WTC11 (cell line): ENCODE measurements around the gene WDR31. TPM values are rescaled to one million over a fixed set of nuclear protein-coding genes. Genes with fewer than 3 reads are reported as not detected.

Source experiments
- ATAC-seq: fragments of 200-7000 bp; cut with Tn5 transposase; 2 replicates; pipeline ENCODE4 v1.10.0; 2021; ENCODE audit warnings: mild to moderate bottlenecking, moderate library complexity
- CTCF ChIA-PET: fragments of 300-600 bp; sonication (Branson Sonifier 250); formaldehyde crosslinking; loops from one replicate; lab custom pipeline; 2021; ENCODE audit warnings: antibody characterized with exemption; lab: Charles Lee
- POLR2A ChIA-PET: fragments of 350-600 bp; sonication (Branson Sonifier 250); formaldehyde crosslinking; loops from one replicate; lab custom pipeline; 2021; ENCODE audit warnings: antibody characterized with exemption; lab: Charles Lee
- DNase-seq: peaks from one replicate; pipeline ENCODE4 v3.0.0; 2021; ENCODE audit warnings: low spot score
- H3K27ac Mint-ChIP-seq: 2 replicates; pipeline ENCODE4 v1.8.0; 2021; ENCODE audit warnings: mixed read lengths
- H3K27me3 Mint-ChIP-seq: 2 replicates; pipeline ENCODE4 v1.8.0; 2021; ENCODE audit warnings: low read depth, mild to moderate bottlenecking, moderate library complexity, mixed read lengths
- H3K36me3 Mint-ChIP-seq: 2 replicates; pipeline ENCODE4 v1.8.0; 2021; ENCODE audit warnings: mixed read lengths
- H3K4me1 Mint-ChIP-seq: 2 replicates; pipeline ENCODE4 v1.8.0; 2022; ENCODE audit warnings: mixed read lengths
- H3K4me3 Mint-ChIP-seq: 2 replicates; pipeline ENCODE4 v1.8.0; 2021; ENCODE audit warnings: mild to moderate bottlenecking, moderate library complexity, mixed read lengths
- H3K9me3 Mint-ChIP-seq: 2 replicates; pipeline ENCODE4 v1.8.0; 2021; ENCODE audit warnings: mixed read lengths
- ATF1 ChIP-seq: sonication (generic); formaldehyde crosslinking; IDR thresholded peaks from 2 replicates; pipeline ENCODE4 v1.8.1; 2023; ENCODE audit warnings: mild to moderate bottlenecking, moderate library complexity, missing genetic modification reagents
- CDX4 ChIP-seq: fragments of 250-450 bp; sonication (Bioruptor Pico); IDR thresholded peaks from 2 replicates; pipeline ENCODE4 v1.9.0; 2021; ENCODE audit warnings: moderate library complexity, mild to moderate bottlenecking, inconsistent platforms, borderline replicate concordance
- CREM ChIP-seq: sonication (generic); formaldehyde crosslinking; IDR thresholded peaks from 2 replicates; pipeline ENCODE4 v1.8.1; 2022; ENCODE audit warnings: mild to moderate bottlenecking, missing genetic modification reagents, moderate library complexity
- E2F4 ChIP-seq: sonication (generic); formaldehyde crosslinking; IDR thresholded peaks from 2 replicates; pipeline ENCODE4 v1.8.1; 2022; ENCODE audit warnings: low read depth, mild to moderate bottlenecking, moderate library complexity, missing genetic modification reagents, borderline replicate concordance
- E2F5 ChIP-seq: sonication (generic); formaldehyde crosslinking; IDR thresholded peaks from 2 replicates; pipeline ENCODE4 v1.8.1; 2022; ENCODE audit warnings: mild to moderate bottlenecking, moderate library complexity, missing genetic modification reagents
- ETV6 ChIP-seq: sonication (generic); formaldehyde crosslinking; IDR thresholded peaks from 2 replicates; pipeline ENCODE4 v1.8.1; 2022; ENCODE audit warnings: mild to moderate bottlenecking, missing genetic modification reagents
- FOXJ3 ChIP-seq: sonication (generic); formaldehyde crosslinking; IDR thresholded peaks from 2 replicates; pipeline ENCODE4 v1.9.0; 2021; ENCODE audit warnings: missing genetic modification reagents, mild to moderate bottlenecking, borderline replicate concordance
- MAX ChIP-seq: sonication (generic); formaldehyde crosslinking; IDR thresholded peaks from 2 replicates; pipeline ENCODE4 v1.8.0; 2022; ENCODE audit warnings: mild to moderate bottlenecking, missing genetic modification reagents
- MYBL2 ChIP-seq: sonication (generic); formaldehyde crosslinking; IDR thresholded peaks from 2 replicates; pipeline ENCODE4 v1.8.1; 2023; ENCODE audit warnings: mild to moderate bottlenecking, moderate library complexity, missing genetic modification reagents
- RORB ChIP-seq: fragments of 250-450 bp; sonication (Bioruptor Pico); IDR thresholded peaks from 2 replicates; pipeline ENCODE4 v1.9.0; 2021; ENCODE audit warnings: mild to moderate bottlenecking
- ZBTB21 ChIP-seq: sonication (generic); formaldehyde crosslinking; IDR thresholded peaks from 2 replicates; pipeline ENCODE4 v1.8.1; 2023; ENCODE audit warnings: mild to moderate bottlenecking, missing genetic modification reagents, borderline replicate concordance
- ZNF263 ChIP-seq: sonication (generic); formaldehyde crosslinking; IDR thresholded peaks from 2 replicates; pipeline ENCODE4 v1.8.1; 2022; ENCODE audit warnings: low read depth, mild to moderate bottlenecking, moderate library complexity, missing genetic modification reagents
- ZNF281 ChIP-seq: sonication (generic); formaldehyde crosslinking; IDR thresholded peaks from 2 replicates; pipeline ENCODE4 v1.8.0; 2023; ENCODE audit warnings: mild to moderate bottlenecking, missing genetic modification reagents
- ZNF396 ChIP-seq: fragments of 250-450 bp; sonication (Bioruptor Pico); IDR thresholded peaks from 2 replicates; pipeline ENCODE4 v1.8.0; 2021; ENCODE audit warnings: mild to moderate bottlenecking, moderate library complexity, borderline replicate concordance
- ZNF512 ChIP-seq: sonication (generic); formaldehyde crosslinking; IDR thresholded peaks from 2 replicates; pipeline ENCODE4 v1.8.1; 2022; ENCODE audit warnings: missing genetic modification reagents, borderline replicate concordance
- ZNF671 ChIP-seq: fragments of 250-450 bp; sonication (Bioruptor Pico); IDR thresholded peaks from 2 replicates; pipeline ENCODE4 v1.8.0; 2021; ENCODE audit warnings: mild to moderate bottlenecking
- total RNA-seq: library from RNA; stranded (reverse); gene quantifications from 3 replicates; pipeline ENCODE4 v1.2.3, GENCODE V29; 2021
- TF ChIP-seq, protein P1 (sequence below): sonication (generic); formaldehyde crosslinking; IDR thresholded peaks from 2 replicates; pipeline ENCODE4 v1.8.0; 2022; ENCODE audit warnings: missing genetic modification reagents
- TF ChIP-seq, protein P2 (sequence below): sonication (generic); formaldehyde crosslinking; IDR thresholded peaks from 2 replicates; pipeline ENCODE4 v1.8.0; 2022; ENCODE audit warnings: mild to moderate bottlenecking, missing genetic modification reagents
- TF ChIP-seq, protein P3 (sequence below): fragments of 200-600 bp; IDR thresholded peaks from 2 replicates; pipeline ENCODE4 v1.8.0; 2022; ENCODE audit warnings: antibody characterized with exemption

WDR31 gene
- total RNA-seq, 1 experiment from 2014 or later = 0.37 TPM

DNA sequence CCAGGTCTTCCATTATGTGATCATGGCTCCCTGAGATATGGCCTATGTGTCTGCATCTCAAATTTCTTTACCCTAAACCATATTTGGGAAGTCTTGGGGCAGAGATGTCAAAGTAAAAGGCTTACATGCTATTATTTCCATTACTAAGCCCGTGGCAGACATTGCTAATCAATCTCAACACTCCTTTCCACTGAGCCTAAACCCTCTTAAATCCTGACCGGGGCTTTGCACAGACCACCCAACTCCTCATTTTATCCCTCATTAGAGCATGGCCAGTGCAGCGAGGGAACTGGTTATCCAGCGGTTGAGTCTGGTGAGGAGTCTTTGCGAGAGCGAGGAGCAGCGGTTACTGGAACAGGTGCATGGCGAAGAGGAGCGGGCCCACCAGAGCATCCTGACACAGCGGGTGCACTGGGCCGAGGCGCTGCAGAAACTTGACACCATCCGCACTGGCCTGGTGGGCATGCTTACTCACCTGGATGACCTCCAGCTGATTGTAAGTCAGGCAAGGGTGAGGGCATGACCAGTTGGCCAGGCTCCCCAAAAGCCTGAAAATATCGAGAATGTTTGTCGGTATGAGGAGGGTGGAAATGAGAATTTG is 20.3 kb upstream of the WDR31 start:
- H3K9me3 Mint-ChIP-seq = no peaks in the 10 kb centered on the region
- no peak for TF ChIP-seq ATF1
- TF ChIP-seq ZNF281 (CRISPR knock-in tag) = no peak
- TF ChIP-seq, protein P1, sequence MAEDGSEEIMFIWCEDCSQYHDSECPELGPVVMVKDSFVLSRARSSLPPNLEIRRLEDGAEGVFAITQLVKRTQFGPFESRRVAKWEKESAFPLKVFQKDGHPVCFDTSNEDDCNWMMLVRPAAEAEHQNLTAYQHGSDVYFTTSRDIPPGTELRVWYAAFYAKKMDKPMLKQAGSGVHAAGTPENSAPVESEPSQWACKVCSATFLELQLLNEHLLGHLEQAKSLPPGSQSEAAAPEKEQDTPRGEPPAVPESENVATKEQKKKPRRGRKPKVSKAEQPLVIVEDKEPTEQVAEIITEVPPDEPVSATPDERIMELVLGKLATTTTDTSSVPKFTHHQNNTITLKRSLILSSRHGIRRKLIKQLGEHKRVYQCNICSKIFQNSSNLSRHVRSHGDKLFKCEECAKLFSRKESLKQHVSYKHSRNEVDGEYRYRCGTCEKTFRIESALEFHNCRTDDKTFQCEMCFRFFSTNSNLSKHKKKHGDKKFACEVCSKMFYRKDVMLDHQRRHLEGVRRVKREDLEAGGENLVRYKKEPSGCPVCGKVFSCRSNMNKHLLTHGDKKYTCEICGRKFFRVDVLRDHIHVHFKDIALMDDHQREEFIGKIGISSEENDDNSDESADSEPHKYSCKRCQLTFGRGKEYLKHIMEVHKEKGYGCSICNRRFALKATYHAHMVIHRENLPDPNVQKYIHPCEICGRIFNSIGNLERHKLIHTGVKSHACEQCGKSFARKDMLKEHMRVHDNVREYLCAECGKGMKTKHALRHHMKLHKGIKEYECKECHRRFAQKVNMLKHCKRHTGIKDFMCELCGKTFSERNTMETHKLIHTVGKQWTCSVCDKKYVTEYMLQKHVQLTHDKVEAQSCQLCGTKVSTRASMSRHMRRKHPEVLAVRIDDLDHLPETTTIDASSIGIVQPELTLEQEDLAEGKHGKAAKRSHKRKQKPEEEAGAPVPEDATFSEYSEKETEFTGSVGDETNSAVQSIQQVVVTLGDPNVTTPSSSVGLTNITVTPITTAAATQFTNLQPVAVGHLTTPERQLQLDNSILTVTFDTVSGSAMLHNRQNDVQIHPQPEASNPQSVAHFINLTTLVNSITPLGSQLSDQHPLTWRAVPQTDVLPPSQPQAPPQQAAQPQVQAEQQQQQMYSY (CRISPR knock-in tag) = peak; percentile 56; the same call in 1 of the 2 replicates
- H3K27me3 Mint-ChIP-seq = no peaks in the 10 kb centered on the region
- no peaks in the 10 kb centered on the region for H3K36me3 Mint-ChIP-seq
- DNase-seq (peak; percentile 37), ATAC-seq (peak; percentile 82)
- no peak overlapping the region for H3K27ac Mint-ChIP-seq
- ChIA-PET POLR2A (no interaction called here), CTCF (no interaction called here)
- H3K4me1 Mint-ChIP-seq = peaks cover 12% of the 10 kb centered on the region
- no peak overlapping the region for H3K4me3 Mint-ChIP-seq

GRCh38 chr9:113359385-113359784 is 19.3 kb upstream of the WDR31 start:
- Mint-ChIP-seq H3K4me3 (no peak overlapping the region), H3K9me3 (no peaks in the 10 kb centered on the region), H3K27me3 (no peaks in the 10 kb centered on the region), H3K36me3 (no peaks in the 10 kb centered on the region), H3K4me1 (peaks cover 12% of the 10 kb centered on the region), H3K27ac (no peak overlapping the region; the same call in 1 of the 2 replicates)
- DNase-seq (no peak), ATAC-seq (no peak)
- ChIA-PET CTCF (no interaction called here), POLR2A (no interaction called here)
- TF ChIP-seq CREM (CRISPR knock-in tag) (no peak), ZNF512 (CRISPR knock-in tag) (no peak), ZNF396 (CRISPR knock-in tag) (no peak), FOXJ3 (CRISPR knock-in tag) (no peak), ZBTB21 (CRISPR knock-in tag) (no peak), ZNF263 (CRISPR knock-in tag) (no peak), RORB (CRISPR knock-in tag) (no peak), CDX4 (CRISPR knock-in tag) (no peak), ZNF671 (CRISPR knock-in tag) (no peak), MYBL2 (CRISPR knock-in tag) (no peak), E2F4 (CRISPR knock-in tag) (no peak), MAX (no peak), ETV6 (CRISPR knock-in tag) (no peak), E2F5 (CRISPR knock-in tag) (no peak)
- TF ChIP-seq, protein P2, sequence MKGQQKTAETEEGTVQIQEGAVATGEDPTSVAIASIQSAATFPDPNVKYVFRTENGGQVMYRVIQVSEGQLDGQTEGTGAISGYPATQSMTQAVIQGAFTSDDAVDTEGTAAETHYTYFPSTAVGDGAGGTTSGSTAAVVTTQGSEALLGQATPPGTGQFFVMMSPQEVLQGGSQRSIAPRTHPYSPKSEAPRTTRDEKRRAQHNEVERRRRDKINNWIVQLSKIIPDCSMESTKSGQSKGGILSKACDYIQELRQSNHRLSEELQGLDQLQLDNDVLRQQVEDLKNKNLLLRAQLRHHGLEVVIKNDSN (CRISPR knock-in tag) = no peak
- TF ChIP-seq, protein P3, sequence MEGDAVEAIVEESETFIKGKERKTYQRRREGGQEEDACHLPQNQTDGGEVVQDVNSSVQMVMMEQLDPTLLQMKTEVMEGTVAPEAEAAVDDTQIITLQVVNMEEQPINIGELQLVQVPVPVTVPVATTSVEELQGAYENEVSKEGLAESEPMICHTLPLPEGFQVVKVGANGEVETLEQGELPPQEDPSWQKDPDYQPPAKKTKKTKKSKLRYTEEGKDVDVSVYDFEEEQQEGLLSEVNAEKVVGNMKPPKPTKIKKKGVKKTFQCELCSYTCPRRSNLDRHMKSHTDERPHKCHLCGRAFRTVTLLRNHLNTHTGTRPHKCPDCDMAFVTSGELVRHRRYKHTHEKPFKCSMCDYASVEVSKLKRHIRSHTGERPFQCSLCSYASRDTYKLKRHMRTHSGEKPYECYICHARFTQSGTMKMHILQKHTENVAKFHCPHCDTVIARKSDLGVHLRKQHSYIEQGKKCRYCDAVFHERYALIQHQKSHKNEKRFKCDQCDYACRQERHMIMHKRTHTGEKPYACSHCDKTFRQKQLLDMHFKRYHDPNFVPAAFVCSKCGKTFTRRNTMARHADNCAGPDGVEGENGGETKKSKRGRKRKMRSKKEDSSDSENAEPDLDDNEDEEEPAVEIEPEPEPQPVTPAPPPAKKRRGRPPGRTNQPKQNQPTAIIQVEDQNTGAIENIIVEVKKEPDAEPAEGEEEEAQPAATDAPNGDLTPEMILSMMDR = no peak
